ENCODE measurements around the gene DNAH17. TPM values are rescaled to one million over a fixed set of nuclear protein-coding genes. Genes with fewer than 3 reads are reported as not detected.

Gene DNAH17
- polyA plus RNA-seq, 2 donors: 0.02 to 0.11 TPM

DNA sequence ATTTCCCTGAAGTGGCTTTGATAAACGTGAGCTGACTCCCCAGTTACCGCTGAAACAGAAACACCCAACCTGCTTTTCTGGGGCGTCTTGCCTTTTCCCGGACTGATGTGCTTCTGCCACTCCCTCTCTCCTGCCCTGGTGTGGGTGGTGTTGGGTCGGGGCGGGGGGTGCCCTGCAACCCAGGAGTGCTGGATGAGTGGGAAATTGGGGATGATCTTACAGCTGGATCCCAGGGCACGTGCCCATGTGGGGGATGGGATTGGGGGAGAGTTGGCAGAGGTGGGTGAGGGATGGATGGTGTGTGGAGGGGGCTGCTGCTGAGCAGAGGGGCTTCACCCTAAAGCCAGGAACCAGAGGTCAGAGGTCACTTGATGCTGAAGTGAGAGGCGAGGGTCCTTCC is 170.3 kb downstream of the DNAH17 start:
- H3K27ac ChIP-seq (ENCODE audit: low read depth in 2 of 2, low read length in 1 of 2): peak overlapping the region in 1 of 2 donors; percentile 22
- H3K4me1 ChIP-seq (ENCODE audit: control insufficient read depth in 2 of 2, insufficient read depth in 2 of 2, low read length in 1 of 2): peaks cover 4 to 21% of the 10 kb centered on the region in 2 donors
- H3K27me3 ChIP-seq (ENCODE audit: control insufficient read depth in 1 of 2, insufficient read depth in 2 of 2, low read length in 2 of 2): no peaks in the 10 kb centered on the region
- WGBS, 2 donors: 64% methylated on average over 8 of the region's 8 CpGs
- H3K9me3 ChIP-seq (ENCODE audit: control insufficient read depth in 2 of 2, insufficient read depth in 1 of 2, low read depth in 1 of 2, low read length in 1 of 2): no peaks in the 10 kb centered on the region
- H3K36me3 ChIP-seq (ENCODE audit: control insufficient read depth in 2 of 2, insufficient read depth in 2 of 2, low read length in 1 of 2): peaks cover 7 to 26% of the 10 kb centered on the region in 2 donors
- no peak overlapping the region for H3K4me3 ChIP-seq (ENCODE audit: low read depth in 1 of 2, low read length in 2 of 2)

DNA sequence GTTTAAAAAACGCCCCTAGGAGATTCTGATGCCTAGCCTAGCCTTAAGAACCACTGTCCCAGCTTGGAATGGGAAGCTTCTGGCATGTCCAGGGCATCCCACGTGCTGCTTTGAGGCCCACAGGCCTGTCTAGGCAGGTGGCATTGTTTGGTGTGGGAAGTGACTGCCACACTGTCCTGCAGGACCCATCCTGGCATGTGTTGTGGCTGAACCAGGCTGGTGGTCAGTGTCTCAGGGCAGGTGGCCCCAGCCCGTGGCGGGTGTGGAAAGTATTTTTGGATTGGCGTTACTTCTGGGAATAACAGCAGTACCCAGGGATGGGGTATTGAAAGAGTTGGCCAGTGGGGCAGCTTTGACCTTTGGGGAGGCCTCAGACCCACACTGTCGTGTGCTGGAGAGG is 170.8 kb downstream of the DNAH17 start:
- Histone ChIP-seq H3K4me3 (ENCODE audit: low read depth in 1 of 2, low read length in 2 of 2) (no peak overlapping the region), H3K9me3 (ENCODE audit: control insufficient read depth in 2 of 2, insufficient read depth in 1 of 2, low read depth in 1 of 2, low read length in 1 of 2) (no peaks in the 10 kb centered on the region), H3K27me3 (ENCODE audit: control insufficient read depth in 1 of 2, insufficient read depth in 2 of 2, low read length in 2 of 2) (no peaks in the 10 kb centered on the region), H3K27ac (ENCODE audit: low read depth in 2 of 2, low read length in 1 of 2) (no peak overlapping the region), H3K36me3 (ENCODE audit: control insufficient read depth in 2 of 2, insufficient read depth in 2 of 2, low read length in 1 of 2) (peaks cover 7 to 30% of the 10 kb centered on the region in 2 donors), H3K4me1 (ENCODE audit: control insufficient read depth in 2 of 2, insufficient read depth in 2 of 2, low read length in 1 of 2) (peaks cover 4 to 21% of the 10 kb centered on the region in 2 donors)
- 85 to 92% methylated on average over 6 of the region's 6 CpGs for WGBS, 2 donors

DNA sequence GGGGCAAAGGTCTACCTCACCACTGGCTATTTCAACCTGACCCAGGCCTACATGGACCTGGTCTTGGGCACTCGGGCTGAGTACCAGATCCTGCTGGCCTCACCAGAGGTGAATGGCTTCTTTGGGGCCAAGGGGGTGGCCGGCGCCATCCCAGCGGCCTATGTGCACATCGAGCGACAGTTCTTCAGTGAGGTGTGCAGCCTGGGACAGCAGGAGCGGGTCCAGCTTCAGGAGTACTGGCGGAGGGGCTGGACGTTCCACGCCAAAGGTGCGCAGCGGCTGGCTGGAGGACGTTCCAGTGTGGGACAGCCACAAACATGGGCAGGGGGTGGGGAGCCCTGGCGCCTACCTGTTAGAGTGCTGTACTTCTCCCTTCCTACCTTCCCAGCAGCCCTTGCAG is 173.4 kb downstream of the DNAH17 start:
- Histone ChIP-seq H3K27me3 (ENCODE audit: control insufficient read depth in 1 of 2, insufficient read depth in 2 of 2, low read length in 2 of 2) (no peaks in the 10 kb centered on the region), H3K4me3 (ENCODE audit: low read depth in 1 of 2, low read length in 2 of 2) (no peak overlapping the region), H3K9me3 (ENCODE audit: control insufficient read depth in 2 of 2, insufficient read depth in 1 of 2, low read depth in 1 of 2, low read length in 1 of 2) (no peaks in the 10 kb centered on the region), H3K27ac (ENCODE audit: low read depth in 2 of 2, low read length in 1 of 2) (no peak overlapping the region), H3K4me1 (ENCODE audit: control insufficient read depth in 2 of 2, insufficient read depth in 2 of 2, low read length in 1 of 2) (peaks cover 4 to 31% of the 10 kb centered on the region in 2 donors), H3K36me3 (ENCODE audit: control insufficient read depth in 2 of 2, insufficient read depth in 2 of 2, low read length in 1 of 2) (peaks cover 18 to 51% of the 10 kb centered on the region in 2 donors)
- 93 to 96% methylated on average over 14 of the region's 14 CpGs for WGBS, 2 donors

DNA sequence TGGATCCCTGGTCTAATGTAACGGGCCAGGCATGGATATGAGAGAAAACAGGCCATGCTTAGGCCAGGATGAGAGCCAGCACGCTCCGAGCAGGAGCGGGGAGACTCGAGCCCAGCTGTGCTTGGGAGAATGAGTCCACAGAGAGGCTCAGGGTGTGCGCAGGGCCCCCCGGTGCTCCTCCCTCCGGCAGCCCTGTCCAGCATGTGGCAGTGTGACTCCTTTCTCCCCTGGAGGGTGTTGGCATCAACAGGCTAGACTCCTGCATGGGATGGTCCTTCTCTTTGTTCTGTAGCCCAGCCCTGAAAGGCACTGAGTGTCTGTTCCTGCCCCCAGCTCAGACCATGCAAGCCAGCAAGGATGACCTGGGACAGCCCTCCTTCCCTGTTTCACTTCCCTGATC is 175.3 kb downstream of the DNAH17 start:
- Histone ChIP-seq H3K36me3 (ENCODE audit: control insufficient read depth in 2 of 2, insufficient read depth in 2 of 2, low read length in 1 of 2) (peaks cover 18 to 62% of the 10 kb centered on the region in 2 donors), H3K27ac (ENCODE audit: low read depth in 2 of 2, low read length in 1 of 2) (no peak overlapping the region), H3K4me3 (ENCODE audit: low read depth in 1 of 2, low read length in 2 of 2) (no peak overlapping the region), H3K4me1 (ENCODE audit: control insufficient read depth in 2 of 2, insufficient read depth in 2 of 2, low read length in 1 of 2) (peaks cover 0 to 18% of the 10 kb centered on the region in 2 donors), H3K9me3 (ENCODE audit: control insufficient read depth in 2 of 2, insufficient read depth in 1 of 2, low read depth in 1 of 2, low read length in 1 of 2) (no peaks in the 10 kb centered on the region), H3K27me3 (ENCODE audit: control insufficient read depth in 1 of 2, insufficient read depth in 2 of 2, low read length in 2 of 2) (no peaks in the 10 kb centered on the region)
- WGBS, 2 donors: 49 to 79% methylated on average over 7 to 8 of the region's 8 CpGs

DNA sequence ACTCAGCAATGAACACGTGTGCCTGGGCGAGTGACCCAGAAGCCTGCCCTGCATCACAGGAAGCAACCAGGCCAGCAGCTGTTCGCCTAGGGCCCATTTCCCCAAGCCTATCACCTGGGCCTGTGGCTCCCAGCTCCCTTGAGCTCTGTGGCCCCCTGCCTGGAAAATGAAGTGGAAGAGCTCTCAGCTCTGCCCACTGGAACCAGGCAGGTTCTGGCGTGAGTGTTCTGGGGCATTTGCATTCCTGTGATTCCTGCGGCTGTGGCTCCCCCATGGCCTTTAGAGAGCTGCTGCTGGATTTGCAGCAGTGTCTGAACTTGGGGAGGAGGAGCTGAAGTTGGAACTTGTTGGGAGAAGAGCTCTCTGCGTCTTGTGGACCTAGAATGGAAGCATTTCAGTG is 175.9 kb downstream of the DNAH17 start:
- Histone ChIP-seq H3K27ac (ENCODE audit: low read depth in 2 of 2, low read length in 1 of 2) (no peak overlapping the region), H3K4me1 (ENCODE audit: control insufficient read depth in 2 of 2, insufficient read depth in 2 of 2, low read length in 1 of 2) (peaks cover 0 to 15% of the 10 kb centered on the region in 2 donors), H3K27me3 (ENCODE audit: control insufficient read depth in 1 of 2, insufficient read depth in 2 of 2, low read length in 2 of 2) (no peaks in the 10 kb centered on the region), H3K36me3 (ENCODE audit: control insufficient read depth in 2 of 2, insufficient read depth in 2 of 2, low read length in 1 of 2) (peaks cover 21 to 60% of the 10 kb centered on the region in 2 donors), H3K9me3 (ENCODE audit: control insufficient read depth in 2 of 2, insufficient read depth in 1 of 2, low read depth in 1 of 2, low read length in 1 of 2) (no peaks in the 10 kb centered on the region), H3K4me3 (ENCODE audit: low read depth in 1 of 2, low read length in 2 of 2) (no peak overlapping the region)
- whole genome bisulfite sequencing, 2 donors: 52 to 69% methylated on average over 6 of the region's 6 CpGs

DNA sequence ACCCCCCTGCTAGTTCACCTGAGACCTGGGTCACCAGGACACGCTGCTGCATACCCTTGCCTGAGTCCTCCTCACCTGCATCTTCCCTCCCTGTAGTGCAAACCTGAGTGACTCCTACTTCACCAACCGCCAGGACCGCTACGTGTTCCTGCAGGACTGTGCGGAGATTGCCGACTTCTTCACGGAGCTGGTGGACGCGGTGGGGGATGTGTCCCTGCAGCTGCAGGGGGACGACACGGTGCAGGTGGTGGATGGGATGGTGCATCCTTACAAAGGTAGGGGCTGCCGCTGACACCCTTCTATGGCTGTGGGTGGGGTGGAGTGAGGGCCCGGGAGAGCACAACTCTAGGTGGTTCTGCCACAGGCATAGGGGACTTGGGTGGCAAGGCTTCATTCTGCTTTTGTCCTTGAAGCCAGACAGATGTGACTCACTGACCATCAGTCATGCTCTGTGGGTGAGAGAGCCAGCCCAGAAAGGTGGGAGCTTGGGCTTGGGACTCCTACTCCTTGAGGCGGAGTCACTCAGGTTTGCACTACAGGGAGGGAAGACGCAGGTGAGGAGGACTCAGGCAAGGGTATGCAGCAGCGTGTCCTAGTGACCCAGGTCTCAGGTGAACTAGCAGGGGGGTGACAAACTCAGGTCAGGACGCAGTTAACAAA is 176.5 kb downstream of the DNAH17 start:
- H3K27me3 ChIP-seq (ENCODE audit: control insufficient read depth in 1 of 2, insufficient read depth in 2 of 2, low read length in 2 of 2): no peaks in the 10 kb centered on the region
- peaks cover 0 to 15% of the 10 kb centered on the region in 2 donors for H3K4me1 ChIP-seq (ENCODE audit: control insufficient read depth in 2 of 2, insufficient read depth in 2 of 2, low read length in 1 of 2)
- H3K9me3 ChIP-seq (ENCODE audit: control insufficient read depth in 2 of 2, insufficient read depth in 1 of 2, low read depth in 1 of 2, low read length in 1 of 2): no peaks in the 10 kb centered on the region
- no peak overlapping the region for H3K4me3 ChIP-seq (ENCODE audit: low read depth in 1 of 2, low read length in 2 of 2)
- H3K27ac ChIP-seq (ENCODE audit: low read depth in 2 of 2, low read length in 1 of 2): no peak overlapping the region
- H3K36me3 ChIP-seq (ENCODE audit: control insufficient read depth in 2 of 2, insufficient read depth in 2 of 2, low read length in 1 of 2): peaks cover 21 to 59% of the 10 kb centered on the region in 2 donors
- WGBS, 2 donors: 82 to 88% methylated on average over 17 of the region's 17 CpGs

DNA sequence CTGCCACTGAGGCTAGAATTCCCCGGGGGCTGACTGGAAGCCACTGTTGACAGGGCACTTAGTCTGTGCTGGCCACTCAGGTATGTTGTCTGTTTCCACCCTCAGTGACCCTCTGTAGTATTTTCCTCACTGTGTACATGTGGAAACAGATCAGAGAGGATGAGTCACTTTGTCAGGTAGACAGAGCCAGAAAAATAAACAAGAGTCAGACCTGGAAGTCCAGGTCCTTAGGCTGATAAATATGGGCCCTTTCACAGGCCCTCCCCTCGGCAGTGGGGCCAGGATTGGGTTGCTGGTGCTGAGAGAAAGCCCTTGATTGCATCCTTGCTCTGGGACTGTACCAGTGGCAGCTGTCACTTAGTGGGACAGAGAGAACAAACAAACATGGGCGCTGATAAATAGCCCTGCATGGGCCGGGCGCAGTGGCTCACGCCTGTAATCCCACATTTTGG is 177.5 kb downstream of the DNAH17 start:
- Histone ChIP-seq H3K4me3 (ENCODE audit: low read depth in 1 of 2, low read length in 2 of 2) (no peak overlapping the region), H3K27me3 (ENCODE audit: control insufficient read depth in 1 of 2, insufficient read depth in 2 of 2, low read length in 2 of 2) (no peaks in the 10 kb centered on the region), H3K9me3 (ENCODE audit: control insufficient read depth in 2 of 2, insufficient read depth in 1 of 2, low read depth in 1 of 2, low read length in 1 of 2) (no peaks in the 10 kb centered on the region), H3K27ac (ENCODE audit: low read depth in 2 of 2, low read length in 1 of 2) (no peak overlapping the region), H3K36me3 (ENCODE audit: control insufficient read depth in 2 of 2, insufficient read depth in 2 of 2, low read length in 1 of 2) (peaks cover 21 to 59% of the 10 kb centered on the region in 2 donors), H3K4me1 (ENCODE audit: control insufficient read depth in 2 of 2, insufficient read depth in 2 of 2, low read length in 1 of 2) (peaks cover 0 to 15% of the 10 kb centered on the region in 2 donors)
- WGBS, 2 donors: 67 to 68% methylated on average over 6 of the region's 6 CpGs

DNA sequence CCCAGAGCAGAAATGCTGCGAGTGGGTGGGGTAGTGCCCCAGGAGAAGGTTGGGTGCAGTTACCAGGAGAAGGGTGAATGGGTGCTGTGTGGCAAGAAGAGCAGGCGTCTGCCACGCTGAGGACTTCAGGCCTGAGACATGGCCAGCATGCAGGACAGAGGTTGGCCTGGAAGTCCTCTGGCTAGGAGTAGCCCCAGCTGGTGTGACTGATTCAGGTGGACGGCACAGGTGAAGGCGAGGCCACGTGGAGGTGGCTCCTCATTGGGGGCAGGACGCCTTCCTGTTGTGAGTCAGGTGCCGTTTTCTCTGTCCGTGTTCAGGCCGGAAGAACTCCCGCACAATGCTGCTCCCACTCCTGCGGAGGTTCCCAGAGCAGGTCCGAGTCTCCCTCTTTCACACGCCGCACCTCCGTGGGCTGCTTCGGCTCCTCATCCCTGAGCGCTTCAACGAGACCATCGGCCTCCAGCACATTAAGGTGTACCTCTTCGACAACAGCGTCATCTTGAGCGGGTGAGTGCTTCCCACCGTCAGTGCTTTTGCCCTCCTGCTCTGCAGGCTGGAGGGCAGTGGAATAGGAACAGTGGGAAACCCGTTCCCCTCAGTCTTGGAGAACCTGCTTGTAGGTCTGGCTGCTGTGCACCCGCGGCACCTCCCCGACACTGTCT is 178.0 kb downstream of the DNAH17 start:
- Histone ChIP-seq H3K4me1 (ENCODE audit: control insufficient read depth in 2 of 2, insufficient read depth in 2 of 2, low read length in 1 of 2) (peaks cover 0 to 15% of the 10 kb centered on the region in 2 donors), H3K27ac (ENCODE audit: low read depth in 2 of 2, low read length in 1 of 2) (no peak overlapping the region), H3K27me3 (ENCODE audit: control insufficient read depth in 1 of 2, insufficient read depth in 2 of 2, low read length in 2 of 2) (no peaks in the 10 kb centered on the region), H3K9me3 (ENCODE audit: control insufficient read depth in 2 of 2, insufficient read depth in 1 of 2, low read depth in 1 of 2, low read length in 1 of 2) (no peaks in the 10 kb centered on the region), H3K36me3 (ENCODE audit: control insufficient read depth in 2 of 2, insufficient read depth in 2 of 2, low read length in 1 of 2) (peaks cover 21 to 57% of the 10 kb centered on the region in 2 donors), H3K4me3 (ENCODE audit: low read depth in 1 of 2, low read length in 2 of 2) (no peak overlapping the region)
- WGBS, 2 donors: 82 to 86% methylated on average over 28 of the region's 28 CpGs

DNA sequence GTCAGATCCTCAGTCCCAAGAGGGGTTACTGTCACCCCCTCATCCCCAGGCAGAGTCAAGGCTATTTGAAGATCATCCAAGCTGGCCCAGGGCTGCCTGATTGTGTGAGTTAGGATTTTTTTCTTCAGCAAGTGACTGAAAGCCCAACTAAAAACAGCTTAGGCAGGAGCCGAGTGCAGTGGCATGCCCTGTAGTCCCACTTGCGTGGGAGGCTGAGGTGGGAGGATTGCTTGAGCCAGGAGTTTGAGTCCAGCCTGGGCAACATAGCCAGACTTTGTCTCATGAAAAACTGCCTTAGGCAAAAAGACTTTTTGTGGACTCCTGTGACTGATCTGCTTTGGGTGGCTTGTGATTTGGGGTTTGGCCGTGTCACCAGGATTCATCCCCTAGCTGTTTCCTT is 178.8 kb downstream of the DNAH17 start:
- no peaks in the 10 kb centered on the region for H3K9me3 ChIP-seq (ENCODE audit: control insufficient read depth in 2 of 2, insufficient read depth in 1 of 2, low read depth in 1 of 2, low read length in 1 of 2)
- no peak overlapping the region for H3K27ac ChIP-seq (ENCODE audit: low read depth in 2 of 2, low read length in 1 of 2)
- H3K36me3 ChIP-seq (ENCODE audit: control insufficient read depth in 2 of 2, insufficient read depth in 2 of 2, low read length in 1 of 2): peaks cover 20 to 52% of the 10 kb centered on the region in 2 donors
- no peak overlapping the region for H3K4me3 ChIP-seq (ENCODE audit: low read depth in 1 of 2, low read length in 2 of 2)
- no peaks in the 10 kb centered on the region for H3K27me3 ChIP-seq (ENCODE audit: control insufficient read depth in 1 of 2, insufficient read depth in 2 of 2, low read length in 2 of 2)
- 87 to 93% methylated on average over 3 of the region's 3 CpGs for WGBS, 2 donors
- H3K4me1 ChIP-seq (ENCODE audit: control insufficient read depth in 2 of 2, insufficient read depth in 2 of 2, low read length in 1 of 2): peaks cover 0 to 15% of the 10 kb centered on the region in 2 donors

Measured in esophagus (tissue), 2 donors.